GM19099 (cell line): ENCODE data around the gene GDNF.

Experiments
- POLR2A ChIP-seq: IDR thresholded peaks from 3 replicates; pipeline ENCODE4 v1.6.1; 2011; ENCODE audit warnings: low read depth; ENCODE audit not compliant: insufficient read length; ENCODE audit errors: extremely low read depth

GDNF gene

GRCh38 chr5:37776826-37777225 is 63.0 kb downstream of the GDNF start:
- no peak for TF ChIP-seq POLR2A

- TF ChIP-seq POLR2A: no peak
Observed at GRCh38 chr5:37774912-37775483, 64.8 kb downstream of the GDNF start.

- no peak for TF ChIP-seq POLR2A
Observed at GRCh38 chr5:37773809-37774208, 66.0 kb downstream of the GDNF start.

GRCh38 chr5:37772255-37772654 is 67.6 kb downstream of the GDNF start:
- TF ChIP-seq POLR2A: no peak

GRCh38 chr5:37771731-37772130 is 68.1 kb downstream of the GDNF start:
- no peak for TF ChIP-seq POLR2A

- TF ChIP-seq POLR2A: no peak
Observed at GRCh38 chr5:37771203-37771611, 68.6 kb downstream of the GDNF start.

- no peak for TF ChIP-seq POLR2A
Observed at GRCh38 chr5:37770786-37771185, 69.1 kb downstream of the GDNF start.

GRCh38 chr5:37769840-37770239 is 70.0 kb downstream of the GDNF start:
- no peak for TF ChIP-seq POLR2A

GRCh38 chr5:37769108-37769507 is 70.7 kb downstream of the GDNF start:
- TF ChIP-seq POLR2A: no peak

- TF ChIP-seq POLR2A: no peak
Observed at GRCh38 chr5:37768371-37768770, 71.5 kb downstream of the GDNF start.

GRCh38 chr5:37767961-37768360 is 71.9 kb downstream of the GDNF start:
- no peak for TF ChIP-seq POLR2A

- no peak for TF ChIP-seq POLR2A
Observed at GRCh38 chr5:37767251-37767650, 72.6 kb downstream of the GDNF start.
